Activated CD8-positive, alpha-beta T cell treated with anti-CD3 and anti-CD28 coated beads for 36 hours (primary cell): ENCODE data around the gene FAM240A. TPM values are rescaled to one million over a fixed set of nuclear protein-coding genes. Genes with fewer than 3 reads are reported as not detected.
A peak's percentile ranks its signal among the peaks of the same experiment; 100 is the strongest.

Experiments
- ATAC-seq: fragments of 200-7000 bp; cut with Tn5 transposase; one replicate; pipeline ENCODE4 v1.10.0; 2021; ENCODE audit warnings: mild to moderate bottlenecking, moderate library complexity
- CTCF ChIA-PET: fragments of 350-600 bp; sonication (Branson Sonifier 250); formaldehyde crosslinking; loops from one replicate; lab custom pipeline; 2021; ENCODE audit warnings: antibody characterized with exemption; lab: Charles Lee
- POLR2A ChIA-PET: fragments of 350-600 bp; sonication (Branson Sonifier 250); formaldehyde crosslinking; loops from one replicate; lab custom pipeline; 2021; ENCODE audit warnings: antibody characterized with exemption; lab: Charles Lee
- DNase-seq: peaks from one replicate; pipeline ENCODE4 v3.0.0-alpha.2; 2020
- H3K27ac Mint-ChIP-seq: one replicate; pipeline ENCODE4 v1.8.0; 2021; ENCODE audit warnings: mild to moderate bottlenecking, mixed read lengths
- H3K27me3 Mint-ChIP-seq: one replicate; pipeline ENCODE4 v1.8.0; 2021; ENCODE audit warnings: mixed read lengths
- H3K36me3 Mint-ChIP-seq: one replicate; pipeline ENCODE4 v1.8.0; 2021; ENCODE audit warnings: low read depth, mixed read lengths
- H3K4me1 Mint-ChIP-seq: one replicate; pipeline ENCODE4 v1.8.0; 2021; ENCODE audit warnings: low read depth, mixed read lengths
- H3K4me3 Mint-ChIP-seq: one replicate; pipeline ENCODE4 v1.8.0; 2021; ENCODE audit warnings: mild to moderate bottlenecking, moderate library complexity, mixed read lengths
- H3K9me3 Mint-ChIP-seq: one replicate; pipeline ENCODE4 v1.8.0; 2021; ENCODE audit warnings: mixed read lengths
- CTCF ChIP-seq: fragments of 200-600 bp; IDR thresholded peaks from one replicate; pipeline ENCODE4 v1.8.0; 2022; ENCODE audit warnings: antibody characterized with exemption, mild to moderate bottlenecking
- intact Hi-C: fragments of 100-400 bp; cut with micrococcal nuclease; formaldehyde crosslinking; loops from one replicate; pipeline ENCODE4 v1.10.0; 2022
- total RNA-seq, 2 experiments: library from RNA; stranded (reverse); gene quantifications; one replicate each; pipeline ENCODE4 v1.2.3, GENCODE V29; 2021

The FAM240A gene
- total RNA-seq, 2 experiments from 2014 or later: not detected

GRCh38 chr3:46566040-46566641 lies 46.2 kb upstream of the FAM240A start, which contains the start of gene LRRC2:
Gene LRRC2, minus strand, starts transcription at chr3:46566302. Its CDS starts 14,711 bp downstream, at chr3:46551591.
- Mint-ChIP-seq H3K36me3 (no peaks in the 10 kb centered on the region), H3K4me3 (peak within 1 kb of the TSS; percentile 60), H3K4me1 (peaks cover 7% of the 10 kb centered on the region), H3K27me3 (peaks cover 21% of the 10 kb centered on the region), H3K9me3 (peaks cover 2% of the 10 kb centered on the region), H3K27ac (no peak within 1 kb of the TSS)
- intact Hi-C loops: no loop called here
- peak; percentile 42 for DNase-seq
- POLR2A ChIA-PET: interaction anchor here (1.3 kb wide), 1 partner anchor 78 kb away, joined by 3 read pairs; no protein-coding TSS in a partner anchor
- no peak for TF ChIP-seq CTCF
- peak; percentile 75 for ATAC-seq
- CTCF ChIA-PET: interaction anchor here (1.2 to 2.3 kb wide), 3 partner anchors 20 to 77 kb away, joined by 3 to 12 read pairs (median 8); no protein-coding TSS in a partner anchor

- peaks cover 7% of the 10 kb centered on the region for H3K27me3 Mint-ChIP-seq
- DNase-seq: no peak
- intact Hi-C loops: no loop called here
- H3K4me1 Mint-ChIP-seq: no peaks in the 10 kb centered on the region
- H3K4me3 Mint-ChIP-seq: no peak overlapping the region
- H3K36me3 Mint-ChIP-seq: no peaks in the 10 kb centered on the region
- no peaks in the 10 kb centered on the region for H3K9me3 Mint-ChIP-seq
- ATAC-seq: no peak
- ChIA-PET CTCF (interaction anchor here (0.7 to 1.5 kb wide), 3 partner anchors 12 to 83 kb away, joined by 3 to 6 read pairs (median 4); no protein-coding TSS in a partner anchor), POLR2A (no interaction called here)
- H3K27ac Mint-ChIP-seq: no peak overlapping the region
- no peak for TF ChIP-seq CTCF
Observed at GRCh38 chr3:46571684-46572083, 40.6 kb upstream of the FAM240A start.

- Mint-ChIP-seq H3K36me3 (no peaks in the 10 kb centered on the region), H3K4me3 (no peak overlapping the region), H3K9me3 (no peaks in the 10 kb centered on the region), H3K4me1 (no peaks in the 10 kb centered on the region), H3K27me3 (peaks cover 3% of the 10 kb centered on the region), H3K27ac (no peak overlapping the region)
- intact Hi-C loops: no loop called here
- no peak for DNase-seq
- CTCF ChIA-PET: interaction anchor here (0.6 kb wide), 1 partner anchor 193 kb away, joined by 3 read pairs; no protein-coding TSS in a partner anchor
- no peak for TF ChIP-seq CTCF
- POLR2A ChIA-PET: no interaction called here
- ATAC-seq: no peak
Observed at GRCh38 chr3:46573701-46574100, 38.6 kb upstream of the FAM240A start.

GRCh38 chr3:46574243-46574646 lies 38.1 kb upstream of the FAM240A start:
- peaks cover 3% of the 10 kb centered on the region for H3K27me3 Mint-ChIP-seq
- intact Hi-C loops: no loop called here
- TF ChIP-seq CTCF: no peak
- ATAC-seq (no peak), DNase-seq (no peak)
- ChIA-PET POLR2A (no interaction called here), CTCF (no interaction called here)
- H3K4me1 Mint-ChIP-seq: peaks cover 1% of the 10 kb centered on the region
- H3K27ac Mint-ChIP-seq: no peak overlapping the region
- no peaks in the 10 kb centered on the region for H3K36me3 Mint-ChIP-seq
- no peaks in the 10 kb centered on the region for H3K9me3 Mint-ChIP-seq
- no peak overlapping the region for H3K4me3 Mint-ChIP-seq

GRCh38 chr3:46574881-46575576 lies 37.3 kb upstream of the FAM240A start:
- Mint-ChIP-seq H3K9me3 (no peaks in the 10 kb centered on the region), H3K27ac (no peak overlapping the region), H3K27me3 (peaks cover 3% of the 10 kb centered on the region), H3K4me1 (peaks cover 1% of the 10 kb centered on the region), H3K36me3 (no peaks in the 10 kb centered on the region), H3K4me3 (no peak overlapping the region)
- no peak for ATAC-seq
- CTCF ChIA-PET: interaction anchor here (0.9 to 1.0 kb wide), 2 partner anchors 12 to 55 kb away, joined by 3 read pairs; no protein-coding TSS in a partner anchor
- intact Hi-C loops: no loop called here
- POLR2A ChIA-PET: no interaction called here
- DNase-seq: no peak
- TF ChIP-seq CTCF: no peak
